ENCODE results near the gene LENG1.

LENG1 gene

DNA sequence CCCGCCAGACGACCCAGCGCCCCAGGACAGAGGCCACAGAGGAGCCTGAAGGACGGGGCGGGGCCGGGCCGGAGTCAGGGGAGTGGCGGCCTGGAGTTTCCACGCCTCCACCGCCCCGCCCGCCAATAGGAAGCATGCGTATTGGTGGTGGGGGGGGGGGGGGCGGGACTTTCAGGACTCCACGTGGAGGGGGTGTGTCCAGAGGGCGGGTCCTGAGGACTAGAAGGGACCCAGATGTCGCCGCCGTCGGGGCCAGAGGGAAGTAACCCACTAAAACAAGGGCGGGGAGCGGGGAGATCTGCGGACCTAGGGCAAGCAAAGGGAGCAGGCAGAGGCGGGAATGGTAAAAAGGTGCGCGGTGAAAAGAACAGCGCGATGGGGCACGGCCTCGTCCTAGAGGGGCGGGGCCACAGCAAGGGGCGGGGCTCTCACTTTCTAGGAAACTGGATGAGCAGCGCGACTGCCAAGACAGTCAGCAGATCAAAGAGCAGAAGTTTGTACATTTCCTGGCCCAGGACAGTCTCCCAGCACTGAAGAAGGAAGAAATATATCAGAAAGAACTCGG is 2.8 kb upstream of the LENG1 start:
- FAIRE-seq, result no peak

GRCh38 chr19:54160854-54161253 is 1.3 kb upstream of the LENG1 start:
- no peak for FAIRE-seq

DNA sequence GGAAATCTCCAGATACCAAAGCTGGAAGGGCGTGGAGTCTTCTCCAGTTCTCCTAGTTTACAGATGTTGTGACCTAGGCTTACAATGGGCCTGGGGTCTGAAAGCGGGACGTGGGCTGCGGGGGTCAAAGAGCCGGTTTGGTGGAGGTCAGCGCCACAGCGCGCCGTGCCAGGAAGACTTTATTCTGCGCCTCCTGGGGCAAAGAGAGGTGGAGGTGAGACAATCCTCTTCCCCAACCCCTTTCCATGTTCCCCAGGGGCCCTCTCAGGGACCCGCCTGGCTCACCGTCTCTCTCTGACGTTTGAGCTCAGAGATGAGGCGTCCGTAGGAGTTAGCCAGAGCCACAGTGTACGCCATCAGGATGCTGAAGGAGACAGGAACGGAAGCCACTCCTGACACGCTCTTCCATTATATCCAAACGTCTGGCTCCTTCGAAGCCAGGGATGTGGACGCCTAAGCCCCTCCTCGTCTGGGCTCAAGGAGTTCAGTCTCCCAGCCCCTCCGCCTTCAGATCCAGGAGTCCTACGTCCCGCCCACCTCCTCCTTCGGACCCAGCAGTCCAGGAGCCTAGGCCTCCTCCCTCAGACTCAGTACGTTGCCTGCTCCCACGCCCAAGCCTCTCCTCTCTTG is 776 bp upstream of the LENG1 start:
- no peak for FAIRE-seq

- FAIRE-seq, result no peak
Observed at GRCh38 chr19:54158812-54159351, 639 bp downstream of the LENG1 start.

- no peak for FAIRE-seq
Observed at GRCh38 chr19:54156953-54157352, 2.6 kb downstream of the LENG1 start.

GRCh38 chr19:54156490-54156889 is 3.0 kb downstream of the LENG1 start:
- FAIRE-seq, result no peak

DNA sequence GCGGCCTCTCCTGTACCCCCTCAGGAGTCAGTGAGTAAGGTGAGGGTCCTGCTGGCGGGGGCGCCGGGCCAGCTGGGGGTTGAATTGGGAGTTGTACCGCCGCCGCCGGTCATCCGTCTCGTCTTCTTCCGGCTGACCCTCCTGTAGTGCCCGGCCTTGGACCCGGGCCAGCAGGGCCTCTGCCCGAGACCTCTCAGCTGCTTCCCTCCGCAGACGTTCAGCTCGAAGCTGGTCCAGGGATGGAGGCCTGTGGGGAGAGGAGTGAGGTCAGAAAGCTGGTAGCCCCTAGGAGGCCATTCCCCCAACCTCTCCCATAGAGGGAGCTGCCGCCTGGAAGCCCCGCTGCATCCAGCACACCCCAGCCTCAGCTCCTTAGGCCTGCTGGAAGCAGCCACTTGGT is 3.8 kb downstream of the LENG1 start:
- FAIRE-seq, result no peak

- FAIRE-seq, result no peak
Observed at GRCh38 chr19:54154603-54155345, 4.7 kb downstream of the LENG1 start.

GRCh38 chr19:54153731-54154326 is 5.7 kb downstream of the LENG1 start:
- FAIRE-seq, result no peak

- no peak for FAIRE-seq
Observed at GRCh38 chr19:54152878-54153524, 6.5 kb downstream of the LENG1 start.

DNA sequence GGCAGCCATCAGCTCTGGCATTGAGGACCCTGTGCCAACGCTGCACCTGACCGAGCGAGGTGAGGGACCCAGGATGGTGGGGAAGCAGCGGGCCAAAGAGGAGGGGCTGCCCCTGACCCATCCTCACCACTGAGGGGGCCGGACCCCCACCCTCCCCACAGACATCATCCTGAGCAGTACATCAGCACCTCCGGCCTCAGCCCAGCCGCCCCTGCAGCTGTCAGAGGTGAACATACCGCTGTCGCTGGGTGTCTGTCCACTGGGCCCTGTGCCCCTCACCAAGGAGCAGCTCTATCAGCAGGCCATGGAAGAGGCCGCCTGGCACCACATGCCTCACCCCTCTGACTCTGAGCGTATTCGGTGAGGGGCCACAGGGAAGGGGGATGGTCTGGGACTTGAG is 7.3 kb downstream of the LENG1 start:
- FAIRE-seq, result no peak

GRCh38 chr19:54151362-54152035 is 8.0 kb downstream of the LENG1 start:
- no peak for FAIRE-seq

GRCh38 chr19:54149021-54149812 is 10.3 kb downstream of the LENG1 start:
- no peak for FAIRE-seq

GRCh38 chr19:54148158-54148557 is 11.4 kb downstream of the LENG1 start:
- FAIRE-seq, result no peak

DNA sequence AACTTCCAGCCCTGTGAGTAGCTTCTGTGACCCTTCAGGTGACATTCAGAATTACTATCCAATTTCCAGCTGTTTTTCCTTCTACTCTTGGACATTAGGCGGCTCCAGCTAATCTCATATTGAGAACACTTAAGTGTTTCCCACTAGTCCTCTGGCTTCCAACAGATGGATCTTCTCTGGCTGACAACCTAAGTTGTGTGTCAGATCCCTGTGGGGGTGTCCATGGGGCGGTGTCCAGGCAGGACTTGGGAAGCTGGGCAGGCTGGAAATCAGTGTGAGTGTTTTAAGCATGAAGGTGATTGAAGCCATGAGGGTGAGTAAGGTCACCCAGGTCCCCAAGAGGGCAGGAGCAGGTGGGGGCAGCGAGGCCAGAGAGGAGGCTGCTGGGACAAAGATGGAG is 11.8 kb downstream of the LENG1 start:
- no peak for FAIRE-seq

DNA sequence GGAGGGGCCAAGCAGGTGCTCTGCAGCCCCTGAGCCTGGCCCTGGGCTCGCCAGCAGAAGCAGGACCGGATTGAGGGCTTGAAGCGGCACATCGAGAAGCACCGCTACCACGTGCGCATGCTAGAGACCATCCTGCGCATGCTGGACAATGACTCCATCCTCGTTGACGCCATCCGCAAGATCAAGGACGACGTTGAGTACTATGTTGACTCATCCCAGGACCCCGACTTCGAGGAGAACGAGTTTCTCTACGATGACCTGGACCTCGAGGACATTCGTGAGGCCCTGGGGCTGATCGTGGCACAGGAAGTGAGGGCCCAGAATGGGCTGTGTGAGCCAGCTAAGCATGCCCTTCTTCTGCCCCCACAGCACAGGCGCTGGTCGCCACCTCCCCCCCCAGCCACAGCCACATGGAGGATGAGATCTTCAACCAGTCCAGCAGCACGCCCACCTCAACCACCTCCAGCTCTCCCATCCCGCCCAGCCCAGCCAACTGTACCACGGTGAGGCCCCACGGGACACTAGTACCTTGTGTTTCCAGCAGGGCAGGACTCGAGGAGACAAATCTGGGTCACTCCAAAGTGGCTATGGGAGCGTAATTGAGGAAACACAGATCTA is 13.9 kb downstream of the LENG1 start:
- no peak for FAIRE-seq

- FAIRE-seq, result no peak
Observed at GRCh38 chr19:54142166-54142780, 17.2 kb downstream of the LENG1 start.

- FAIRE-seq, result no peak
Observed at GRCh38 chr19:54141356-54141755, 18.2 kb downstream of the LENG1 start.

GRCh38 chr19:54138489-54139256 is 20.8 kb downstream of the LENG1 start:
- no peak for FAIRE-seq
